ENCODE data around the gene RABEP1. TPM values are rescaled to one million over a fixed set of nuclear protein-coding genes. Genes with fewer than 3 reads are reported as not detected.
A peak's percentile ranks its signal among the peaks of the same experiment; 100 is the strongest.

Gene RABEP1
- total and polyA plus RNA-seq, 9 of the 15 experiments (the other 6 are each of a cell fraction or from before 2014, with no cell fraction given) = 8.2 to 38.9 (median 30.3) TPM

DNA sequence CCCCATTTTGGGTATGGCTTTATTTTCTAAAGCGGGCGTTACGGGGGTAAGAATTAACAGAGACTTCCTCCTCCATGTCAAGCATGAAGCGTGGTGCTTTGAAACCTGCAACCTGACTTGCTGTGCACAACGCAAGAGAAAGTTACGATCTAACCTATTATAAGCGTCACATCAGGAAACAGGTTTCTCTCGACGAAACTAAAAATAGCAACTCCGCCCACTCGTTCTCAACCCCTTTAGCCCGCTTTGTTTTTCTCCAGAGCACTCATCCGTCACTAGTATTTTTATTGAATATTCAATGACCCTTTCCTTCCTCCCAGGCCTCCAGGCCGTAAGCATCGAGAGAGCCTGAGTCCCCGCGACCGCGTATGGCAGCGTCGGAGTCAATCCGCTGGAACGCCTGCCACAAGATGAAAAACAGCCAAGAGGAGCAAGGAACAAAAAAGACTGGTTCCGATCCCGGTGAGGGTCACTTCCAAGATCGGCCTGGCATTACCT lies 136.8 kb downstream of the RABEP1 start:
- DNase-seq (ENCODE audit: extremely low read depth in 1 of 4, low spot score in 3 of 4) = peak in 1 of 4 experiments; percentile 45
- TF ChIP-seq MED1 (CRISPR knock-in tag; IDR thresholded peaks at IDR 0.05; ENCODE audit: borderline replicate concordance) (no peak), MEF2D (tag; conservative IDR thresholded peaks at IDR 0.05; ENCODE audit: low read depth) (0 out of 2 replicates have a peak, but pooled peaks have one; percentile 34), ZKSCAN8 (CRISPR knock-in tag; IDR thresholded peaks at IDR 0.05) (no peak), RBM17 (IDR thresholded peaks at IDR 0.05; ENCODE audit: borderline replicate concordance, low read depth, low read length) (no peak), SP2 (IDR thresholded peaks at IDR 0.05; ENCODE audit: extremely low read depth, low read depth, low read length, poor library complexity, severe bottlenecking) (no peak), TOE1 (IDR thresholded peaks at IDR 0.05; ENCODE audit: borderline replicate concordance) (no peak), TOE1 (CRISPR knock-in tag; IDR thresholded peaks at IDR 0.05; ENCODE audit: borderline replicate concordance, low read depth) (no peak), TBL1XR1 (IDR thresholded peaks at IDR 0.05; ENCODE audit: low read length in 2 of 2) (no peak), ZSCAN29 (IDR thresholded peaks at IDR 0.05) (0 out of 2 replicates have a peak, but pooled peaks have one; percentile 45), GABPB2 (CRISPR knock-in tag; conservative IDR thresholded peaks at IDR 0.05) (no peak), NR2F6 (CRISPR knock-in tag; IDR thresholded peaks at IDR 0.05) (no peak), ZC3H8 (IDR thresholded peaks at IDR 0.05) (no peak), SMARCA5 (IDR thresholded peaks at IDR 0.05) (no peak), MTA1 (IDR thresholded peaks at IDR 0.05; ENCODE audit: borderline replicate concordance) (no peak), ZNF41 (CRISPR knock-in tag; conservative IDR thresholded peaks at IDR 0.05) (no peak), ZFP1 (CRISPR knock-in tag; IDR thresholded peaks at IDR 0.05) (no peak)
- TF ChIP-seq, protein P1, sequence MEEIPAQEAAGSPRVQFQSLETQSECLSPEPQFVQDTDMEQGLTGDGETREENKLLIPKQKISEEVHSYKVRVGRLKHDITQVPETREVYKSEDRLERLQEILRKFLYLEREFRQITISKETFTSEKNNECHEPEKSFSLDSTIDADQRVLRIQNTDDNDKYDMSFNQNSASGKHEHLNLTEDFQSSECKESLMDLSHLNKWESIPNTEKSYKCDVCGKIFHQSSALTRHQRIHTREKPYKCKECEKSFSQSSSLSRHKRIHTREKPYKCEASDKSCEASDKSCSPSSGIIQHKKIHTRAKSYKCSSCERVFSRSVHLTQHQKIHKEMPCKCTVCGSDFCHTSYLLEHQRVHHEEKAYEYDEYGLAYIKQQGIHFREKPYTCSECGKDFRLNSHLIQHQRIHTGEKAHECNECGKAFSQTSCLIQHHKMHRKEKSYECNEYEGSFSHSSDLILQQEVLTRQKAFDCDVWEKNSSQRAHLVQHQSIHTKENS (CRISPR knock-in tag; IDR thresholded peaks at IDR 0.05) = no peak
- TF ChIP-seq, protein P2, sequence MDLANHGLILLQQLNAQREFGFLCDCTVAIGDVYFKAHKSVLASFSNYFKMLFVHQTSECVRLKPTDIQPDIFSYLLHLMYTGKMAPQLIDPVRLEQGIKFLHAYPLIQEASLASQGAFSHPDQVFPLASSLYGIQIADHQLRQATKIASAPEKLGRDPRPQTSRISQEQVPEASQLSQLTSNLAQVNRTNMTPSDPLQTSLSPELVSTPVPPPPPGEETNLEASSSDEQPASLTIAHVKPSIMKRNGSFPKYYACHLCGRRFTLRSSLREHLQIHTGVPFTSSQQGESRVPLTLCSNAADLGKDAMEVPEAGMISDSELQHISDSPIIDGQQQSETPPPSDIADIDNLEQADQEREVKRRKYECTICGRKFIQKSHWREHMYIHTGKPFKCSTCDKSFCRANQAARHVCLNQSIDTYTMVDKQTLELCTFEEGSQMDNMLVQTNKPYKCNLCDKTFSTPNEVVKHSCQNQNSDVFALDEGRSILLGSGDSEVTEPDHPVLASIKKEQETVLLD (IDR thresholded peaks at IDR 0.05) = no peak
- TF ChIP-seq, protein P3, sequence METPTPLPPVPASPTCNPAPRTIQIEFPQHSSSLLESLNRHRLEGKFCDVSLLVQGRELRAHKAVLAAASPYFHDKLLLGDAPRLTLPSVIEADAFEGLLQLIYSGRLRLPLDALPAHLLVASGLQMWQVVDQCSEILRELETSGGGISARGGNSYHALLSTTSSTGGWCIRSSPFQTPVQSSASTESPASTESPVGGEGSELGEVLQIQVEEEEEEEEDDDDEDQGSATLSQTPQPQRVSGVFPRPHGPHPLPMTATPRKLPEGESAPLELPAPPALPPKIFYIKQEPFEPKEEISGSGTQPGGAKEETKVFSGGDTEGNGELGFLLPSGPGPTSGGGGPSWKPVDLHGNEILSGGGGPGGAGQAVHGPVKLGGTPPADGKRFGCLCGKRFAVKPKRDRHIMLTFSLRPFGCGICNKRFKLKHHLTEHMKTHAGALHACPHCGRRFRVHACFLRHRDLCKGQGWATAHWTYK (CRISPR knock-in tag; IDR thresholded peaks at IDR 0.05) = no peak
- TF ChIP-seq, protein P4, sequence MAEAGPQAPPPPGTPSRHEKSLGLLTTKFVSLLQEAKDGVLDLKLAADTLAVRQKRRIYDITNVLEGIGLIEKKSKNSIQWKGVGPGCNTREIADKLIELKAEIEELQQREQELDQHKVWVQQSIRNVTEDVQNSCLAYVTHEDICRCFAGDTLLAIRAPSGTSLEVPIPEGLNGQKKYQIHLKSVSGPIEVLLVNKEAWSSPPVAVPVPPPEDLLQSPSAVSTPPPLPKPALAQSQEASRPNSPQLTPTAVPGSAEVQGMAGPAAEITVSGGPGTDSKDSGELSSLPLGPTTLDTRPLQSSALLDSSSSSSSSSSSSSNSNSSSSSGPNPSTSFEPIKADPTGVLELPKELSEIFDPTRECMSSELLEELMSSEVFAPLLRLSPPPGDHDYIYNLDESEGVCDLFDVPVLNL (CRISPR knock-in tag; IDR thresholded peaks at IDR 0.05; ENCODE audit: low read depth) = no peak

More for the DNA sequence above, 136.8 kb downstream of the RABEP1 start:
- H3K9ac ChIP-seq (ENCODE audit: insufficient read depth in 1 of 2, low read depth in 2 of 2, low read length in 2 of 2) = peak overlapping the region; percentile 98 to 99
- peaks cover 54% of the 10 kb centered on the region for H3K36me3 ChIP-seq (ENCODE audit: control insufficient read depth, insufficient read depth, low read length)
- FAIRE-seq (peak; percentile 19), ATAC-seq (peak; percentile 16)
- 0% methylated on average over 26 of the region's 26 CpGs for WGBS (ENCODE audit: insufficient coverage, low coverage, missing lambda C conversion rate)
- peak overlapping the region; percentile 97 for H3K27ac ChIP-seq (ENCODE audit: extremely low read depth, low read depth, low read length)
- intact Hi-C loops (cut with micrococcal nuclease) = no loop called here
- no peaks in the 10 kb centered on the region for H3K27me3 ChIP-seq (ENCODE audit: control insufficient read depth in 2 of 2, insufficient read depth in 2 of 2, low read length in 2 of 2)
- no peaks in the 10 kb centered on the region for H3K9me3 ChIP-seq (replicated peaks; ENCODE audit: control insufficient read depth, insufficient read depth, low read depth, low read length)
- in situ Hi-C loops (cut with MboI) = no loop called here
- H4K20me1 ChIP-seq (replicated peaks; ENCODE audit: control insufficient read depth, insufficient read depth, low read length) = no peaks in the 10 kb centered on the region
- H3K79me2 ChIP-seq (ENCODE audit: control insufficient read depth, insufficient read depth, low read length) = peaks cover 77% of the 10 kb centered on the region
- ChIA-PET CTCF (ENCODE audit: low intra/inter-chr PET ratio) (no interaction called here), POLR2A (interaction anchor here (0.6 to 2.0 kb wide), 15 partner anchors 8 to 245 kb away, joined by 3 to 13 read pairs (median 4); partner anchors contain the start of genes C1QBP, DHX33 and ZNF594)
- H3K9me1 ChIP-seq (ENCODE audit: control insufficient read depth, insufficient read depth, low read length) = no peaks in the 10 kb centered on the region
- TSS peak; percentile 75 for BruUV-seq (replicated peaks)
- H3K4me2 ChIP-seq (ENCODE audit: insufficient read depth, low read length) = peak overlapping the region; percentile 97
- H2AFZ ChIP-seq (ENCODE audit: low read depth, low read length) = peak overlapping the region; percentile 100
- peaks cover 3 to 9% of the 10 kb centered on the region in 2 experiments; a peak in 3 of 5 replicates for H3K4me1 ChIP-seq (replicated peaks in 1 of 2; ENCODE audit: control insufficient read depth in 2 of 2, insufficient read depth in 2 of 2, low read length in 2 of 2)
- peak overlapping the region; percentile 92 for H3K4me3 ChIP-seq

All from K562 (cell line).